Stimulated activated CD4-positive, alpha-beta T cell treated with anti-CD3 and anti-CD28 coated beads, TNF-alpha, amount 100 ng/mL, for 48 hours (primary cell): ENCODE measurements around the gene NELL1.

Experiments
- DNase-seq, 3 donors: peaks; one replicate each; pipeline ENCODE4 v3.0.0-alpha.2; 2020; ENCODE audit warnings: low read depth in 3 of 3

Gene NELL1

GRCh38 chr11:20966489-20966888, 297.1 kb downstream of the NELL1 start:
- no peak for DNase-seq

- no peak for DNase-seq
These were observed 304.7 kb downstream of the NELL1 start for GRCh38 chr11:20973940-20974559.

GRCh38 chr11:20980736-20981135, 311.4 kb downstream of the NELL1 start:
- no peak for DNase-seq

GRCh38 chr11:20990447-20990846, 321.1 kb downstream of the NELL1 start:
- DNase-seq, result no peak

GRCh38 chr11:20991471-20991870, 322.1 kb downstream of the NELL1 start:
- DNase-seq, result no peak

GRCh38 chr11:21007297-21007696, 337.9 kb downstream of the NELL1 start:
- no peak for DNase-seq

GRCh38 chr11:21018248-21018647, 348.9 kb downstream of the NELL1 start:
- DNase-seq, result no peak

GRCh38 chr11:21026685-21027084, 357.3 kb downstream of the NELL1 start:
- no peak for DNase-seq

- no peak for DNase-seq
These were observed 368.5 kb downstream of the NELL1 start for GRCh38 chr11:21037850-21038249.

GRCh38 chr11:21038801-21039200, 369.4 kb downstream of the NELL1 start:
- no peak for DNase-seq

GRCh38 chr11:21040630-21041029, 371.2 kb downstream of the NELL1 start:
- DNase-seq, result no peak

GRCh38 chr11:21048626-21049025, 379.2 kb downstream of the NELL1 start:
- DNase-seq, result no peak

GRCh38 chr11:21053466-21053865, 384.1 kb downstream of the NELL1 start:
- DNase-seq, result no peak

- no peak for DNase-seq
These were observed 387.3 kb downstream of the NELL1 start for GRCh38 chr11:21056644-21057043.

GRCh38 chr11:21059879-21060278, 390.5 kb downstream of the NELL1 start:
- no peak for DNase-seq

GRCh38 chr11:21066030-21066429, 396.6 kb downstream of the NELL1 start:
- no peak for DNase-seq

GRCh38 chr11:21068886-21069285, 399.5 kb downstream of the NELL1 start:
- no peak for DNase-seq

GRCh38 chr11:21069909-21070308, 400.5 kb downstream of the NELL1 start:
- DNase-seq, result no peak

- DNase-seq, result no peak
These were observed 403.2 kb downstream of the NELL1 start for GRCh38 chr11:21072558-21072957.

- DNase-seq, result no peak
These were observed 413.5 kb downstream of the NELL1 start for GRCh38 chr11:21082853-21083252.

GRCh38 chr11:21088930-21089329, 419.5 kb downstream of the NELL1 start:
- DNase-seq, result no peak

- DNase-seq, result no peak
These were observed 435.3 kb downstream of the NELL1 start for GRCh38 chr11:21104641-21105040.

GRCh38 chr11:21105196-21105917, 436.0 kb downstream of the NELL1 start:
- no peak for DNase-seq

GRCh38 chr11:21109341-21109740, 440.0 kb downstream of the NELL1 start:
- DNase-seq, result no peak
